Natural killer cell treated with Interleukin-12 subunit alpha and Interleukin-12 subunit beta and Interleukin-15 and Interleukin-18, amount 100 ng/mL, for 72 hours (primary cell): ENCODE results near the gene DOC2B. TPM values are rescaled to one million over a fixed set of nuclear protein-coding genes. Genes with fewer than 3 reads are reported as not detected.
A peak's percentile ranks its signal among the peaks of the same experiment; 100 is the strongest.
"Not testable (repeated sequence)": the region's sequence is repeated elsewhere in the genome, so short reads cannot be mapped to it uniquely, and the experiment has no call there.

Experiments
- ATAC-seq, 2 donors: fragments of 150-1000 bp; cut with Tn5 transposase in 1 of 2; sonication (Bioruptor Pico), chemical (Tn5 transposase) in 1 of 2; 2 replicates each; pipeline ENCODE4 v1.10.0; 2021
- DNase-seq: peaks from one replicate; pipeline ENCODE4 v3.0.0; 2022; ENCODE audit warnings: low spot score
- H3K27ac Mint-ChIP-seq, 2 donors: 1 replicate in 1 of 2; 2 replicates in 1 of 2; pipeline ENCODE4 v1.8.0; 2022; ENCODE audit warnings: mixed read lengths in 2 of 2, mild to moderate bottlenecking in 1 of 2, moderate library complexity in 1 of 2
- H3K27me3 Mint-ChIP-seq, 2 donors: 1 replicate in 1 of 2; 2 replicates in 1 of 2; pipeline ENCODE4 v1.8.0; 2022; ENCODE audit warnings: mixed read lengths in 2 of 2
- H3K36me3 Mint-ChIP-seq: one replicate; pipeline ENCODE4 v1.8.0; 2022; ENCODE audit warnings: mixed read lengths
- H3K4me1 Mint-ChIP-seq, 2 donors: 1 replicate in 1 of 2; 2 replicates in 1 of 2; pipeline ENCODE4 v1.8.0; 2022; ENCODE audit warnings: low read depth in 2 of 2, mixed read lengths in 2 of 2, mild to moderate bottlenecking in 1 of 2
- H3K4me3 Mint-ChIP-seq: one replicate; pipeline ENCODE4 v1.8.0; 2022; ENCODE audit warnings: mixed read lengths
- H3K9me3 Mint-ChIP-seq: 2 replicates; pipeline ENCODE4 v1.8.0; 2022; ENCODE audit warnings: mixed read lengths
- total RNA-seq, 2 donors: library from RNA; stranded (reverse); gene quantifications; one replicate each; pipeline ENCODE4 v1.2.3, GENCODE V29; 2022

DOC2B gene
- total RNA-seq, 2 donors from 2014 or later = 3.7 to 17.9 TPM

- peaks cover 4% of the 10 kb centered on the region for H3K36me3 Mint-ChIP-seq
- ATAC-seq = no peak
- DNase-seq = no peak
Observed at GRCh38 chr17:204427-205147, 23.1 kb upstream of the DOC2B start.

GRCh38 chr17:202501-202951, 21.1 kb upstream of the DOC2B start:
- Mint-ChIP-seq H3K36me3 (peaks cover 4% of the 10 kb centered on the region), H3K9me3 (no peaks in the 10 kb centered on the region), H3K27me3 (peaks cover 0 to 9% of the 10 kb centered on the region in 2 donors), H3K4me1 (no peaks in the 10 kb centered on the region), H3K4me3 (no peak overlapping the region), H3K27ac (no peak overlapping the region)
- no peak for DNase-seq
- no peak for ATAC-seq

More at GRCh38 chr17:204427-205147, 23.1 kb upstream of the DOC2B start:
- Mint-ChIP-seq H3K4me1 (no peaks in the 10 kb centered on the region), H3K9me3 (no peaks in the 10 kb centered on the region), H3K4me3 (no peak overlapping the region), H3K27ac (no peak overlapping the region), H3K27me3 (peaks cover 0 to 5% of the 10 kb centered on the region in 2 donors)

- H3K27me3 Mint-ChIP-seq, DNase-seq, H3K4me1 Mint-ChIP-seq, H3K36me3 Mint-ChIP-seq, H3K4me3 Mint-ChIP-seq, H3K9me3 Mint-ChIP-seq, H3K27ac Mint-ChIP-seq, ATAC-seq: not testable (repeated sequence)
Observed at GRCh38 chr17:201736-202135, 20.3 kb upstream of the DOC2B start.

- ATAC-seq, H3K4me3 Mint-ChIP-seq, H3K9me3 Mint-ChIP-seq, H3K36me3 Mint-ChIP-seq, H3K27me3 Mint-ChIP-seq, DNase-seq, H3K27ac Mint-ChIP-seq, H3K4me1 Mint-ChIP-seq: not testable (repeated sequence)
Observed at GRCh38 chr17:201257-201656, 19.8 kb upstream of the DOC2B start.

GRCh38 chr17:200586-200985, 19.1 kb upstream of the DOC2B start:
- Mint-ChIP-seq H3K4me1 (no peaks in the 10 kb centered on the region), H3K27ac (no peak overlapping the region), H3K36me3 (no peaks in the 10 kb centered on the region), H3K27me3 (peaks cover 0 to 9% of the 10 kb centered on the region in 2 donors), H3K4me3 (no peak overlapping the region), H3K9me3 (no peaks in the 10 kb centered on the region)
- DNase-seq (no peak), ATAC-seq (no peak)

GRCh38 chr17:199806-200545, 18.5 kb upstream of the DOC2B start:
- Mint-ChIP-seq H3K36me3 (no peaks in the 10 kb centered on the region), H3K27me3 (peaks cover 0 to 9% of the 10 kb centered on the region in 2 donors), H3K4me3 (no peak overlapping the region), H3K4me1 (no peaks in the 10 kb centered on the region), H3K27ac (no peak overlapping the region), H3K9me3 (no peaks in the 10 kb centered on the region)
- DNase-seq (no peak), ATAC-seq (no peak)

GRCh38 chr17:199191-199604, 17.7 kb upstream of the DOC2B start:
- DNase-seq (no peak), ATAC-seq (no peak)
- Mint-ChIP-seq H3K36me3 (no peaks in the 10 kb centered on the region), H3K27me3 (peaks cover 0 to 9% of the 10 kb centered on the region in 2 donors), H3K9me3 (no peaks in the 10 kb centered on the region), H3K4me1 (no peaks in the 10 kb centered on the region), H3K27ac (no peak overlapping the region), H3K4me3 (no peak overlapping the region)

- H3K27ac Mint-ChIP-seq, H3K27me3 Mint-ChIP-seq, DNase-seq, H3K4me1 Mint-ChIP-seq, H3K4me3 Mint-ChIP-seq, ATAC-seq, H3K9me3 Mint-ChIP-seq, H3K36me3 Mint-ChIP-seq: not testable (repeated sequence)
Observed at GRCh38 chr17:198225-198624, 16.8 kb upstream of the DOC2B start.

GRCh38 chr17:197352-197751, 15.9 kb upstream of the DOC2B start:
- DNase-seq (no peak), ATAC-seq (peak in 1 of 2 donors; percentile 32)
- Mint-ChIP-seq H3K36me3 (no peaks in the 10 kb centered on the region), H3K27ac (no peak overlapping the region), H3K4me1 (no peaks in the 10 kb centered on the region), H3K4me3 (no peak overlapping the region), H3K9me3 (no peaks in the 10 kb centered on the region), H3K27me3 (peaks cover 0 to 5% of the 10 kb centered on the region in 2 donors)

- H3K27ac Mint-ChIP-seq = no peak overlapping the region
- H3K36me3 Mint-ChIP-seq = no peaks in the 10 kb centered on the region
- H3K27me3 Mint-ChIP-seq = peaks cover 0 to 5% of the 10 kb centered on the region in 2 donors
- H3K4me3 Mint-ChIP-seq = no peak overlapping the region
- no peaks in the 10 kb centered on the region for H3K9me3 Mint-ChIP-seq
- no peaks in the 10 kb centered on the region for H3K4me1 Mint-ChIP-seq
- ATAC-seq = no peak
- DNase-seq = no peak
Observed at GRCh38 chr17:194828-195602, 13.6 kb upstream of the DOC2B start.

- Mint-ChIP-seq H3K4me3 (no peak overlapping the region), H3K27me3 (peaks cover 2 to 4% of the 10 kb centered on the region in 2 donors), H3K4me1 (peaks cover 0 to 4% of the 10 kb centered on the region in 2 donors), H3K27ac (no peak overlapping the region), H3K9me3 (no peaks in the 10 kb centered on the region), H3K36me3 (no peaks in the 10 kb centered on the region)
- DNase-seq (no peak), ATAC-seq (no peak)
Observed at GRCh38 chr17:193841-194806, 12.7 kb upstream of the DOC2B start.

- no peaks in the 10 kb centered on the region for H3K36me3 Mint-ChIP-seq
- no peak for ATAC-seq
- no peaks in the 10 kb centered on the region for H3K9me3 Mint-ChIP-seq
- H3K27me3 Mint-ChIP-seq = peaks cover 0 to 6% of the 10 kb centered on the region in 2 donors
- H3K4me3 Mint-ChIP-seq = no peak overlapping the region
- no peak overlapping the region for H3K27ac Mint-ChIP-seq
- DNase-seq = no peak
- H3K4me1 Mint-ChIP-seq = peaks cover 0 to 7% of the 10 kb centered on the region in 2 donors
Observed at GRCh38 chr17:193426-193810, 12.0 kb upstream of the DOC2B start.
